OCI-LY1 (cell line): ENCODE measurements around the gene DMTF1.

Experiments
- EZH2 ChIP-seq: fragments of 200-600 bp; sonication (generic), shearing (Covaris generic); IDR thresholded peaks from 2 replicates; pipeline ENCODE4 v1.8.0; 2017; ENCODE audit warnings: borderline replicate concordance, mixed run types, mild to moderate bottlenecking, antibody characterized with exemption, low read length, moderate library complexity, mixed read lengths
- TF ChIP-seq, protein P1 (sequence below): fragments of 200-600 bp; sonication (generic), shearing (Covaris generic); IDR thresholded peaks from 2 replicates; pipeline ENCODE4 v1.5.1; 2017; ENCODE audit warnings: mild to moderate bottlenecking, antibody characterized with exemption, low read length, moderate library complexity, mixed read lengths

DNA sequence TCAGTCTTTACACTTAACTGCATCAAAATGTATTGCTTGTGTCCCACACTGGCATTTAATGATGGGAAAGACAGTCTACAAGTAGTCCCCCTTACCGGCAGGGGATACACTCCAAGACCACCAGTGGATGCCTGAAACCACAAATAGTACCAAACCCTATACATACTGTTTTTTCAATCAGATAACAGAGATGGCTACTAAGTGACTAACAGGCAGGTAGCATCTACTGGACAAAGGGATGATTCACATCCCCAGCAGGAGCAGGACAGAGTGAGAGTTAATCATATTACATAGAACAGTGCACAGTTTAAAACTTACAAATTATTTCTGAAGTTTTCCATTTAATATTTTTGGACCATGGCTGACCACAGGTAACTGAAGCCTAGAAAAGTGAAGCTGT is 54.1 kb downstream of the DMTF1 start:
- TF ChIP-seq, protein P1, sequence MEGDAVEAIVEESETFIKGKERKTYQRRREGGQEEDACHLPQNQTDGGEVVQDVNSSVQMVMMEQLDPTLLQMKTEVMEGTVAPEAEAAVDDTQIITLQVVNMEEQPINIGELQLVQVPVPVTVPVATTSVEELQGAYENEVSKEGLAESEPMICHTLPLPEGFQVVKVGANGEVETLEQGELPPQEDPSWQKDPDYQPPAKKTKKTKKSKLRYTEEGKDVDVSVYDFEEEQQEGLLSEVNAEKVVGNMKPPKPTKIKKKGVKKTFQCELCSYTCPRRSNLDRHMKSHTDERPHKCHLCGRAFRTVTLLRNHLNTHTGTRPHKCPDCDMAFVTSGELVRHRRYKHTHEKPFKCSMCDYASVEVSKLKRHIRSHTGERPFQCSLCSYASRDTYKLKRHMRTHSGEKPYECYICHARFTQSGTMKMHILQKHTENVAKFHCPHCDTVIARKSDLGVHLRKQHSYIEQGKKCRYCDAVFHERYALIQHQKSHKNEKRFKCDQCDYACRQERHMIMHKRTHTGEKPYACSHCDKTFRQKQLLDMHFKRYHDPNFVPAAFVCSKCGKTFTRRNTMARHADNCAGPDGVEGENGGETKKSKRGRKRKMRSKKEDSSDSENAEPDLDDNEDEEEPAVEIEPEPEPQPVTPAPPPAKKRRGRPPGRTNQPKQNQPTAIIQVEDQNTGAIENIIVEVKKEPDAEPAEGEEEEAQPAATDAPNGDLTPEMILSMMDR = no peak
- TF ChIP-seq EZH2 = no peak
